HepG2 (cell line): ENCODE results near the gene MRAP. TPM values are rescaled to one million over a fixed set of nuclear protein-coding genes. Genes with fewer than 3 reads are reported as not detected.

Source experiments
- ATAC-seq: fragments of 200-7000 bp; cut with Tn5 transposase; 3 replicates; pipeline ENCODE4 v1.9.1; 2020; ENCODE audit warnings: mild to moderate bottlenecking, moderate library complexity
- BruUV-seq: library from RNA; stranded (reverse); fragments of 400-500 nt; replicated peaks from 2 replicates; lab custom pipeline; 2021; lab: Mats Ljungman, UMichigan
- CTCF ChIA-PET: fragments of 300-600 bp; formaldehyde crosslinking; extraction: SDS; loops from one replicate; lab custom pipeline; 2021; ENCODE audit warnings: low total read pairs, inconsistent platforms, low intra/inter-chr PET ratio; lab: Yijun Ruan, JAX
- POLR2A ChIA-PET: fragments of 350-600 bp; sonication (Branson Sonifier 250); formaldehyde crosslinking; loops from one replicate; lab custom pipeline; 2020; ENCODE audit warnings: antibody characterized with exemption, inconsistent platforms; lab: Yijun Ruan, JAX
- DNase-seq: peaks from one replicate; pipeline ENCODE4 v3.0.0-alpha.2; 2015; ENCODE audit warnings: low spot score
- FAIRE-seq: peaks from 3 replicates; lab custom pipeline; 2011; peaks lifted over from hg19 to GRCh38; lab: Jason Lieb, UNC
- H2AFZ ChIP-seq: one replicate; pipeline ENCODE4 v1.6.1; 2011; ENCODE audit warnings: low read length, inconsistent platforms
- H3K27ac ChIP-seq: fragments of 300-600 bp; 3 replicates; pipeline ENCODE4 v1.8.0; 2011; ENCODE audit warnings: mixed run types, mild to moderate bottlenecking, mixed read lengths, low read length, inconsistent platforms; ENCODE audit not compliant: insufficient read depth; ENCODE audit errors: extremely low read length
- H3K27me3 ChIP-seq, 2 experiments: fragments of 200-600 bp in 1 of 2; 2 replicates in 1 of 2; 3 replicates in 1 of 2; pipeline versions ENCODE4 v1.6.0 to v1.8.0; 2011; ENCODE audit warnings: low read length in 2 of 2, mild to moderate bottlenecking in 2 of 2, moderate library complexity in 2 of 2, inconsistent platforms in 1 of 2; ENCODE audit not compliant: insufficient read depth in 2 of 2, control insufficient read depth in 1 of 2
- H3K36me3 ChIP-seq, 2 experiments: fragments of 200-600 bp in 1 of 2; replicated peaks in 1 of 2; 2 replicates in 1 of 2; 3 replicates in 1 of 2; pipeline versions ENCODE4 v1.5.1 to v1.8.0; 2011; ENCODE audit warnings: low read length in 2 of 2, inconsistent platforms in 1 of 2; ENCODE audit not compliant: insufficient read depth in 2 of 2, control insufficient read depth in 1 of 2
- H3K4me1 ChIP-seq: 2 replicates; pipeline ENCODE4 v1.5.1; 2012; ENCODE audit warnings: low read length, inconsistent platforms; ENCODE audit not compliant: insufficient read depth
- H3K4me2 ChIP-seq: 2 replicates; pipeline ENCODE4 v1.6.0; 2011; ENCODE audit warnings: low read depth, low read length, inconsistent platforms
- H3K4me3 ChIP-seq, 3 experiments: fragments of 200-600 bp in 1 of 3; sonication (generic), shearing (Covaris generic) in 1 of 3; replicated peaks in 1 of 3; 2 replicates each; pipeline ENCODE4 v1.5.1; 2011 to 2016; ENCODE audit warnings: low read length in 3 of 3, inconsistent platforms in 2 of 3, low read depth in 2 of 3, mild to moderate bottlenecking in 2 of 3, control low read depth in 1 of 3, mixed read lengths in 1 of 3; ENCODE audit not compliant: insufficient read depth in 1 of 3
- H3K79me2 ChIP-seq: one replicate; pipeline ENCODE4 v1.6.1; 2011; ENCODE audit warnings: low read length, inconsistent platforms; ENCODE audit not compliant: insufficient read depth
- H3K9ac ChIP-seq: 2 replicates; pipeline ENCODE4 v1.6.0; 2011; ENCODE audit warnings: mild to moderate bottlenecking, low read depth, low read length, inconsistent platforms; ENCODE audit not compliant: insufficient read depth
- H3K9me3 ChIP-seq: 2 replicates; pipeline ENCODE4 v1.5.1; 2012; ENCODE audit warnings: mild to moderate bottlenecking, low read length
- H4K20me1 ChIP-seq: 2 replicates; pipeline ENCODE4 v1.6.0; 2011; ENCODE audit warnings: inconsistent platforms, mild to moderate bottlenecking, low read length, moderate library complexity; ENCODE audit not compliant: insufficient read depth
- DNMT3B ChIP-seq: conservative IDR thresholded peaks from 2 replicates; pipeline ENCODE4 v1.6.1; 2016; ENCODE audit warnings: missing biosample characterization, control low read depth
- FOXC1 ChIP-seq: sonication (generic); formaldehyde crosslinking; IDR thresholded peaks from 2 replicates; pipeline ENCODE4 v1.8.0; 2022; ENCODE audit warnings: mild to moderate bottlenecking, missing genetic modification reagents, borderline replicate concordance
- HMG20A ChIP-seq: IDR thresholded peaks from 2 replicates; pipeline ENCODE4 v1.6.1; 2016; ENCODE audit warnings: borderline replicate concordance
- HMGA1 ChIP-seq: sonication (generic); formaldehyde crosslinking; conservative IDR thresholded peaks from 2 replicates; pipeline ENCODE4 v1.4.0; 2020; ENCODE audit warnings: missing genetic modification reagents
- MTA1 ChIP-seq: sonication (generic); formaldehyde crosslinking; IDR thresholded peaks from 2 replicates; pipeline ENCODE4 v1.4.0; 2020; ENCODE audit warnings: missing genetic modification reagents, mild to moderate bottlenecking, borderline replicate concordance
- RFXAP ChIP-seq: sonication (generic); formaldehyde crosslinking; IDR thresholded peaks from 2 replicates; pipeline ENCODE4 v1.4.0; 2020; ENCODE audit warnings: missing genetic modification reagents, borderline replicate concordance
- SUZ12 ChIP-seq: fragments of 150-350 bp; IDR thresholded peaks from 2 replicates; pipeline ENCODE4 v1.6.1; 2014; ENCODE audit warnings: low read depth, low read length
- TCF7L2 ChIP-seq: IDR thresholded peaks from 2 replicates; pipeline ENCODE4 v1.6.1; 2011; ENCODE audit warnings: mild to moderate bottlenecking, low read depth, low read length, moderate library complexity
- ZBTB20 ChIP-seq: sonication (generic); formaldehyde crosslinking; IDR thresholded peaks from 2 replicates; pipeline ENCODE4 v1.8.1; 2023; ENCODE audit warnings: missing genetic modification reagents, low read depth, mild to moderate bottlenecking, borderline replicate concordance
- ZFP36L1 ChIP-seq: sonication (generic); formaldehyde crosslinking; IDR thresholded peaks from 2 replicates; pipeline ENCODE4 v1.8.0; 2022; ENCODE audit warnings: mild to moderate bottlenecking, missing genetic modification reagents, moderate library complexity
- ZFP82 ChIP-seq: sonication (generic); formaldehyde crosslinking; IDR thresholded peaks from 2 replicates; pipeline ENCODE4 v1.5.1; 2020; ENCODE audit warnings: mild to moderate bottlenecking, missing genetic modification reagents, borderline replicate concordance
- ZNF33B ChIP-seq: sonication (generic); formaldehyde crosslinking; IDR thresholded peaks from 2 replicates; pipeline ENCODE4 v1.5.1; 2020; ENCODE audit warnings: mild to moderate bottlenecking, missing genetic modification reagents
- ZNF547 ChIP-seq: sonication (generic); formaldehyde crosslinking; IDR thresholded peaks from 2 replicates; pipeline ENCODE4 v1.5.1; 2020; ENCODE audit warnings: mild to moderate bottlenecking, missing genetic modification reagents
- ZSCAN30 ChIP-seq: sonication (generic); formaldehyde crosslinking; IDR thresholded peaks from 2 replicates; pipeline ENCODE4 v1.5.0; 2020; ENCODE audit warnings: mild to moderate bottlenecking, missing genetic modification reagents
- WGBS: methylation state at CpG from one replicate; pipeline ENCODE4 v1.1.6; 2017; ENCODE audit warnings: low lambda C conversion rate; 5-methylcytosine and 5-hydroxymethylcytosine counted together
- in situ Hi-C: cut with HindIII; loops from 2 replicates; pipeline ENCODE4 v1.10.0; 2017; ENCODE audit warnings: low pct_unique_long_range_greater_than_20kb; ENCODE audit not compliant: extremely low pct_ligation_motif_present
- intact Hi-C: fragments of 100-400 bp; cut with micrococcal nuclease; formaldehyde crosslinking; loops from one replicate; pipeline ENCODE4 v1.10.0; 2022; ENCODE audit not compliant: unreplicated experiment
- polyA plus RNA-seq, 8 experiments: library from polyadenylated mRNA; depleted of rRNA in 3 of 8; stranded (reverse) in 7 of 8; unstranded in 1 of 8; fragments of >200 nt; fragmentation: Illumina TruSeq in 4 of 8; extraction: Trizol in 4 of 8; gene quantifications; 2 replicates each; pipeline versions ENCODE4 v1.2.1 to v1.2.3, GENCODE V29; 2011 to 2016; ENCODE audit warnings: low read depth in 4 of 8, missing spikeins in 1 of 8, mixed read lengths in 1 of 8; ENCODE audit not compliant: insufficient read depth in 1 of 8
- total RNA-seq, 5 experiments: library from RNA; depleted of rRNA; stranded (reverse); fragments of >200 nt; fragmentation: Illumina TruSeq; extraction: Trizol; gene quantifications; 2 replicates each; pipeline ENCODE4 v1.2.3, GENCODE V29; 2016; ENCODE audit warnings: low read depth in 1 of 5
- TF ChIP-seq, protein P1 (sequence below): sonication (generic); formaldehyde crosslinking; IDR thresholded peaks from 2 replicates; pipeline ENCODE4 v1.8.0; 2022; ENCODE audit warnings: missing genetic modification reagents, mild to moderate bottlenecking, moderate library complexity, borderline replicate concordance
- TF ChIP-seq, protein P2 (sequence below): IDR thresholded peaks from 2 replicates; pipeline ENCODE4 v1.6.1; 2012; ENCODE audit warnings: low read length, improper control_type of control experiment
- TF ChIP-seq, protein P3 (sequence below): sonication (generic); formaldehyde crosslinking; conservative IDR thresholded peaks from 2 replicates; pipeline ENCODE4 v1.4.0; 2020; ENCODE audit warnings: missing genetic modification reagents

Gene MRAP
- total and polyA plus RNA-seq, 2 of the 13 experiments (the other 11 are each of a cell fraction or from before 2014, with no cell fraction given), result 0.46 to 1.2 TPM

DNA sequence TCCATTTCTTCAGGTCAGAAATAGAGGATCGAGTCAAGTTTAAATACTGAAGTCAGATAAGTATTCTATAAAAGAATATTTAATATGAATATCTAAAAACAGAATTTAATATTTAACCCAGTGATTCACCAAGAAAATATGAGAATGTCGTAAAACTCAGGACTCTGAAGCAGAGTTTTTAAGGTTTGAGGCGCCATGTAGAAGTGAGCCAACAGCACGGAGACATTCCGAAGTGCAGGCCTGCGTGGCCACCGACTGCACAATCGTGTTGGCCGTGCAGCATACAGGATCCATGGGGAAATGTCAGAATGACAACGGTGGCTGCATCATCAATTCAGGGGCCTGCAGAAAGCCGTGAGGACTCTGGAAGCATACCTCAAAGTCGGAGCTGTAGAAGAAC, 23.4 kb downstream of the MRAP start:
- CTCF ChIA-PET, result no interaction called here
- POLR2A ChIA-PET, result no interaction called here
- FAIRE-seq, result no peak

More for the DNA sequence above, 23.4 kb downstream of the MRAP start:
- Histone ChIP-seq H4K20me1 (no peaks in the 10 kb centered on the region), H3K27me3 (no peaks in the 10 kb centered on the region), H3K4me2 (no peak overlapping the region), H3K4me1 (no peaks in the 10 kb centered on the region), H3K4me3 (no peak overlapping the region), H3K9ac (no peak overlapping the region), H3K27ac (no peak overlapping the region), H3K9me3 (no peaks in the 10 kb centered on the region), H3K36me3 (peaks cover 44 to 95% of the 10 kb centered on the region in 2 experiments), H3K79me2 (no peaks in the 10 kb centered on the region), H2AFZ (no peak overlapping the region)
- in situ Hi-C loops (no loop called here), intact Hi-C loops (no loop called here)
- WGBS, result 96% methylated on average over 12 of the region's 12 CpGs
- no peak for TF ChIP-seq MTA1 (CRISPR knock-in tag)
- TF ChIP-seq ZSCAN30 (CRISPR knock-in tag), result no peak
- TF ChIP-seq, protein P1, sequence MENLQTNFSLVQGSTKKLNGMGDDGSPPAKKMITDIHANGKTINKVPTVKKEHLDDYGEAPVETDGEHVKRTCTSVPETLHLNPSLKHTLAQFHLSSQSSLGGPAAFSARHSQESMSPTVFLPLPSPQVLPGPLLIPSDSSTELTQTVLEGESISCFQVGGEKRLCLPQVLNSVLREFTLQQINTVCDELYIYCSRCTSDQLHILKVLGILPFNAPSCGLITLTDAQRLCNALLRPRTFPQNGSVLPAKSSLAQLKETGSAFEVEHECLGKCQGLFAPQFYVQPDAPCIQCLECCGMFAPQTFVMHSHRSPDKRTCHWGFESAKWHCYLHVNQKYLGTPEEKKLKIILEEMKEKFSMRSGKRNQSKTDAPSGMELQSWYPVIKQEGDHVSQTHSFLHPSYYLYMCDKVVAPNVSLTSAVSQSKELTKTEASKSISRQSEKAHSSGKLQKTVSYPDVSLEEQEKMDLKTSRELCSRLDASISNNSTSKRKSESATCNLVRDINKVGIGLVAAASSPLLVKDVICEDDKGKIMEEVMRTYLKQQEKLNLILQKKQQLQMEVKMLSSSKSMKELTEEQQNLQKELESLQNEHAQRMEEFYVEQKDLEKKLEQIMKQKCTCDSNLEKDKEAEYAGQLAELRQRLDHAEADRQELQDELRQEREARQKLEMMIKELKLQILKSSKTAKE (CRISPR knock-in tag), result no peak
- TF ChIP-seq HMG20A (CRISPR knock-in tag), result no peak
- no peak for TF ChIP-seq ZNF33B (CRISPR knock-in tag)
- TF ChIP-seq ZFP36L1 (CRISPR knock-in tag), result no peak
- TF ChIP-seq HMGA1 (CRISPR knock-in tag), result no peak
- TF ChIP-seq ZFP82, result no peak
- TF ChIP-seq RFXAP, result no peak
- no peak for TF ChIP-seq ZBTB20 (CRISPR knock-in tag)
- TF ChIP-seq FOXC1 (CRISPR knock-in tag), result no peak
- TF ChIP-seq DNMT3B (CRISPR knock-in tag), result no peak
- TF ChIP-seq, protein P2, sequence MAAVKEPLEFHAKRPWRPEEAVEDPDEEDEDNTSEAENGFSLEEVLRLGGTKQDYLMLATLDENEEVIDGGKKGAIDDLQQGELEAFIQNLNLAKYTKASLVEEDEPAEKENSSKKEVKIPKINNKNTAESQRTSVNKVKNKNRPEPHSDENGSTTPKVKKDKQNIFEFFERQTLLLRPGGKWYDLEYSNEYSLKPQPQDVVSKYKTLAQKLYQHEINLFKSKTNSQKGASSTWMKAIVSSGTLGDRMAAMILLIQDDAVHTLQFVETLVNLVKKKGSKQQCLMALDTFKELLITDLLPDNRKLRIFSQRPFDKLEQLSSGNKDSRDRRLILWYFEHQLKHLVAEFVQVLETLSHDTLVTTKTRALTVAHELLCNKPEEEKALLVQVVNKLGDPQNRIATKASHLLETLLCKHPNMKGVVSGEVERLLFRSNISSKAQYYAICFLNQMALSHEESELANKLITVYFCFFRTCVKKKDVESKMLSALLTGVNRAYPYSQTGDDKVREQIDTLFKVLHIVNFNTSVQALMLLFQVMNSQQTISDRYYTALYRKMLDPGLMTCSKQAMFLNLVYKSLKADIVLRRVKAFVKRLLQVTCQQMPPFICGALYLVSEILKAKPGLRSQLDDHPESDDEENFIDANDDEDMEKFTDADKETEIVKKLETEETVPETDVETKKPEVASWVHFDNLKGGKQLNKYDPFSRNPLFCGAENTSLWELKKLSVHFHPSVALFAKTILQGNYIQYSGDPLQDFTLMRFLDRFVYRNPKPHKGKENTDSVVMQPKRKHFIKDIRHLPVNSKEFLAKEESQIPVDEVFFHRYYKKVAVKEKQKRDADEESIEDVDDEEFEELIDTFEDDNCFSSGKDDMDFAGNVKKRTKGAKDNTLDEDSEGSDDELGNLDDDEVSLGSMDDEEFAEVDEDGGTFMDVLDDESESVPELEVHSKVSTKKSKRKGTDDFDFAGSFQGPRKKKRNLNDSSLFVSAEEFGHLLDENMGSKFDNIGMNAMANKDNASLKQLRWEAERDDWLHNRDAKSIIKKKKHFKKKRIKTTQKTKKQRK, result no peak
- no peak for TF ChIP-seq SUZ12
- TF ChIP-seq, protein P3, sequence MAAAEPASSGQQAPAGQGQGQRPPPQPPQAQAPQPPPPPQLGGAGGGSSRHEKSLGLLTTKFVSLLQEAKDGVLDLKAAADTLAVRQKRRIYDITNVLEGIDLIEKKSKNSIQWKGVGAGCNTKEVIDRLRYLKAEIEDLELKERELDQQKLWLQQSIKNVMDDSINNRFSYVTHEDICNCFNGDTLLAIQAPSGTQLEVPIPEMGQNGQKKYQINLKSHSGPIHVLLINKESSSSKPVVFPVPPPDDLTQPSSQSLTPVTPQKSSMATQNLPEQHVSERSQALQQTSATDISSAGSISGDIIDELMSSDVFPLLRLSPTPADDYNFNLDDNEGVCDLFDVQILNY (CRISPR knock-in tag), result no peak
- no peak for TF ChIP-seq ZNF547
- TF ChIP-seq TCF7L2, result no peak
- no peak for DNase-seq
- no peak for ATAC-seq
- BruUV-seq, result no TSS peak
